ENCODE results near the gene PIEZO2. TPM values are rescaled to one million over a fixed set of nuclear protein-coding genes. Genes with fewer than 3 reads are reported as not detected.
"Not testable (repeated sequence)": the region's sequence is repeated elsewhere in the genome, so short reads cannot be mapped to it uniquely, and the experiment has no call there.

Gene PIEZO2
- total RNA-seq = 1.7 TPM in 2 replicates
- long read RNA-seq, partial matches to known transcripts = 1 of 5 reads
- long read RNA-seq, other reads (novel, unspliced or antisense) = 4 of 5 reads

GRCh38 chr18:11149441-11150270 lies at the start of gene PIEZO2:
PIEZO2 (minus strand) TSS chr18:11149569; CDS start chr18:11148588, 981 bp downstream.
- TF ChIP-seq, protein P1, sequence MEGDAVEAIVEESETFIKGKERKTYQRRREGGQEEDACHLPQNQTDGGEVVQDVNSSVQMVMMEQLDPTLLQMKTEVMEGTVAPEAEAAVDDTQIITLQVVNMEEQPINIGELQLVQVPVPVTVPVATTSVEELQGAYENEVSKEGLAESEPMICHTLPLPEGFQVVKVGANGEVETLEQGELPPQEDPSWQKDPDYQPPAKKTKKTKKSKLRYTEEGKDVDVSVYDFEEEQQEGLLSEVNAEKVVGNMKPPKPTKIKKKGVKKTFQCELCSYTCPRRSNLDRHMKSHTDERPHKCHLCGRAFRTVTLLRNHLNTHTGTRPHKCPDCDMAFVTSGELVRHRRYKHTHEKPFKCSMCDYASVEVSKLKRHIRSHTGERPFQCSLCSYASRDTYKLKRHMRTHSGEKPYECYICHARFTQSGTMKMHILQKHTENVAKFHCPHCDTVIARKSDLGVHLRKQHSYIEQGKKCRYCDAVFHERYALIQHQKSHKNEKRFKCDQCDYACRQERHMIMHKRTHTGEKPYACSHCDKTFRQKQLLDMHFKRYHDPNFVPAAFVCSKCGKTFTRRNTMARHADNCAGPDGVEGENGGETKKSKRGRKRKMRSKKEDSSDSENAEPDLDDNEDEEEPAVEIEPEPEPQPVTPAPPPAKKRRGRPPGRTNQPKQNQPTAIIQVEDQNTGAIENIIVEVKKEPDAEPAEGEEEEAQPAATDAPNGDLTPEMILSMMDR (IDR thresholded peaks at IDR 0.05; ENCODE audit: unreplicated experiment) = no peak
- H3K27me3 Mint-ChIP-seq = peaks cover 78% of the 10 kb centered on the region
- peaks cover 13% of the 10 kb centered on the region for H3K4me1 Mint-ChIP-seq (ENCODE audit: low read depth)
- H3K9me3 Mint-ChIP-seq (ENCODE audit: low read depth) = no peaks in the 10 kb centered on the region
- H3K4me3 Mint-ChIP-seq (ENCODE audit: low read depth) = peak within 1 kb of the TSS; percentile 67
- DNase-seq (ENCODE audit: low spot score, unreplicated experiment) = peak; percentile 63
- no peaks in the 10 kb centered on the region for H3K36me3 Mint-ChIP-seq (ENCODE audit: insufficient read depth)
- H3K27ac Mint-ChIP-seq = no peak within 1 kb of the TSS

DNA sequence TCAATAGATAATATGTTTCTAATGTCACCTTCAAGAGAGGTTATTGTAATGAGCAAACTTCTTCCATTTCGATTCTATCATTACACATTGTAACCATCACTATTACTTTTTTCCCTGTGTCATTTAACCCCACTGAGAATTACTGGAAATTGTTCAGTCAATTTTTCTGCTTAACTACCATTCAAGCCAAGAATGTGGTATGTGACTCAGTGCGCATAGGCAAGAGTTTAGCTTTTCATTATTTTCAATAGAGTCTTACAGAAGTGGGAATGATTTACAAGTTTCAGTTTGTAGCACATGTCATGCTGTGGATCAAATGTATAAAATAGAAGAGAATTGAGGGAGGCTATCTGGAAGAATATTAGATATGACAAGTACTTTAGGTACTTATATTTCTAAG lies 34.3 kb upstream of the PIEZO2 start:
- TF ChIP-seq, protein P1 (IDR thresholded peaks at IDR 0.05; ENCODE audit: unreplicated experiment) = no peak
- no peaks in the 10 kb centered on the region for H3K4me1 Mint-ChIP-seq (ENCODE audit: low read depth)
- no peaks in the 10 kb centered on the region for H3K9me3 Mint-ChIP-seq (ENCODE audit: low read depth)
- H3K4me3 Mint-ChIP-seq (ENCODE audit: low read depth) = no peak overlapping the region
- no peak overlapping the region for H3K27ac Mint-ChIP-seq
- H3K36me3 Mint-ChIP-seq (ENCODE audit: insufficient read depth) = no peaks in the 10 kb centered on the region
- peaks cover 3% of the 10 kb centered on the region for H3K27me3 Mint-ChIP-seq
- DNase-seq (ENCODE audit: low spot score, unreplicated experiment) = no peak

GRCh38 chr18:11181629-11182028 lies 32.3 kb upstream of the PIEZO2 start:
- DNase-seq (ENCODE audit: low spot score, unreplicated experiment); H3K4me3 Mint-ChIP-seq (ENCODE audit: low read depth); H3K27me3 Mint-ChIP-seq: not testable (repeated sequence)

GRCh38 chr18:11179959-11180519 lies 30.7 kb upstream of the PIEZO2 start:
- DNase-seq (ENCODE audit: low spot score, unreplicated experiment) = no peak
- peaks cover 14% of the 10 kb centered on the region for H3K27me3 Mint-ChIP-seq
- no peaks in the 10 kb centered on the region for H3K36me3 Mint-ChIP-seq (ENCODE audit: insufficient read depth)
- TF ChIP-seq, protein P1 (IDR thresholded peaks at IDR 0.05; ENCODE audit: unreplicated experiment) = no peak
- no peak overlapping the region for H3K27ac Mint-ChIP-seq
- no peak overlapping the region for H3K4me3 Mint-ChIP-seq (ENCODE audit: low read depth)
- H3K4me1 Mint-ChIP-seq (ENCODE audit: low read depth) = no peaks in the 10 kb centered on the region
- H3K9me3 Mint-ChIP-seq (ENCODE audit: low read depth) = peaks cover 3% of the 10 kb centered on the region

More at GRCh38 chr18:11181629-11182028, 32.3 kb upstream of the PIEZO2 start:
- not testable (repeated sequence) for H3K27ac Mint-ChIP-seq; H3K4me1 Mint-ChIP-seq (ENCODE audit: low read depth); H3K9me3 Mint-ChIP-seq (ENCODE audit: low read depth); H3K36me3 Mint-ChIP-seq (ENCODE audit: insufficient read depth)

- no peak overlapping the region for H3K4me3 Mint-ChIP-seq (ENCODE audit: low read depth)
- H3K27me3 Mint-ChIP-seq = peaks cover 14% of the 10 kb centered on the region
- DNase-seq (ENCODE audit: low spot score, unreplicated experiment) = no peak
- TF ChIP-seq, protein P1 (IDR thresholded peaks at IDR 0.05; ENCODE audit: unreplicated experiment) = no peak
- H3K27ac Mint-ChIP-seq = no peak overlapping the region
- no peaks in the 10 kb centered on the region for H3K4me1 Mint-ChIP-seq (ENCODE audit: low read depth)
- H3K36me3 Mint-ChIP-seq (ENCODE audit: insufficient read depth) = no peaks in the 10 kb centered on the region
- peaks cover 3% of the 10 kb centered on the region for H3K9me3 Mint-ChIP-seq (ENCODE audit: low read depth)
These were observed 29.7 kb upstream of the PIEZO2 start for GRCh38 chr18:11178951-11179549.
